IPS-NIHi7 (cell line): ENCODE measurements around the gene ENHO.

Experiments used
- DNase-seq: peaks from one replicate; pipeline ENCODE4 v3.0.0; 2012; ENCODE audit warnings: mixed read lengths; ENCODE audit errors: extremely low spot score

The ENHO gene

DNA sequence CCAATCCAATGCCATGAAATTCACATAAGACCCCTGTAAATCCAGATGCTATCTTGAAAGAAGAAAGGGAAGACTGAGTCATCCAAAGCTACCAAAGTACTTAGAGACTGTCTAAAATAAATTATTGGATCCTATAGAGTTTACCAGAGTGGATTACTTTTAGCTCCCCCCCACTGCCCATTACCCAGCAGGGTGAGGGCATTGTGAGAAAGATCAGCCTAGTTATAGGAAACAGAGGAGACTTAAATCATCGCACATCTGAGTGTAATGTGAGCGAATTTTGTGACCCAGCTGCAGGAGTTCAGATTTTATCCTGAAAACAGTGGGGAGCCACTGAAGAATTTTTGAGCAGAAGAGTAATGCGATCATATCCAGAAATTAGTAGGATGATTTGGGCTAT lies 1.6 kb upstream of the ENHO start:
- no peak for DNase-seq

DNA sequence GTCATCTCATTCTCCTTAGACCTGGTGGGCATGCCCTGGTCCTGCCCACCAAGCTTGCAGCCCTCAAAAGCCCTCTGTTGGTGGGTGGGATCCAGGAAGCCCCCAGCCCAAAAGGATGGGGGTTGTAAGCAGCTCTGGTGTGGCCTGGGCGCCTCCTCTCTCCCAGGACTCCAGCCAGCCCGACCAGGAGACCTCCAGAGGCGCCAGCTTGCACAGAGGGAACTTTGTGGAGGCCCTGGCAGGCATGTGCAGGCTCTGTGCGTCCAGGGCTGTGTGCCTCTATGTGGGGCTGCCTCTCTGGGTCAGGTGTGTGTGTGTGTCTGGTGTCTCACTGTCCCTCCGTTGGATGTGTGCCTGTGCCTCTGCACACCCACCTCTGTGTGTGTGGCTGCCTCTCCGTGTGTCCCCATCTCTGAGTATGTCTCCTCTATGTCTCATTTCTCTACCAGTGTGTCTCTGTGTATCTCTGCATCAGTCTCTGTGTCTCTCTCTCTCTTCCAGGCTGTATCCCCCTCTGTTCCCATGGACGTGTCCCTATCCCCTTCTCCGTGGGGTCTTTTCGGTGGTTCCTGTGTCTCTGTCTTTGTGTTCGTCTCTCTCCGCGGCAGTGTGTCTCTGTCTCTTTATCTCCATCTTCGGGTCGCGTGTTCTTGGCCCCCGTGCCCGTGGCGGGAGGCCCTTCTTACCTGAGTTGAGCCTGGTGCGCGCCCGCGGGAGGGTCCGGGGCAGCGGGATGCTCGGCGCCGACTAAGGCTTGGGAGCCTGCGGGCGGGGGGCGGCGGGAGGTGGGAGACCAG lies 501 bp downstream of the ENHO start:
- DNase-seq, result no peak

DNA sequence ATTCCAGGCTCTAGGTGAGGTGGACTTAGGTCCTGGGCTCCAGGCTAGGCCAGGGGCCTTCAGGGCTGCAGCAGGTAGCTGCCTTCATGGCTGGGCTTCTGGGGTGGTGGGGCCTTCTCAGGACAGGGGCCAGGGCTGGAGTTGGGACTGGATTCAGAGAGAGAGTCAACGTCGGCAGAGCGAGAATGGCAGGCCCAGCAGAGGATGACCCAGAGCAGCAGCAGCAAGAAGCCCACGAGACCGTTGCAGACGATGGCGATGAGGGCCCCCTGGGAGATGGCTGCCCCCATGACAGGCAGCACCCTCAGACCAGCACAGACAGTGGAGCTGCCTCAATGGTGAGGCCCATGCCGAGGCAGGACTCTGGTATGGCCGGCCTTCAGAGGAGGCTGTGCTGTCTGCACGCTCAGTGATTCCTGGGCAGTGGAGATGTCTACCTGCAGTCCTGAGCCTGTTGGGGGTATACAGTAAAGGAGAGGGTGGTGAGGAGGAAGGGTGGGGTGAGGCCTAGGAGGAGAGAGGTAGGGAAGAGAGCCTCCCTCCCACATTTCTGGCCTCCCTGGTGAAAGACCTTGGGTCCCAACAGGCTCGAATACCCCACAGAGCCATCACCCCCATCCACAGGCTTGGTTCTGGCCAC lies 1.3 kb downstream of the ENHO start:
- DNase-seq, result no peak

DNA sequence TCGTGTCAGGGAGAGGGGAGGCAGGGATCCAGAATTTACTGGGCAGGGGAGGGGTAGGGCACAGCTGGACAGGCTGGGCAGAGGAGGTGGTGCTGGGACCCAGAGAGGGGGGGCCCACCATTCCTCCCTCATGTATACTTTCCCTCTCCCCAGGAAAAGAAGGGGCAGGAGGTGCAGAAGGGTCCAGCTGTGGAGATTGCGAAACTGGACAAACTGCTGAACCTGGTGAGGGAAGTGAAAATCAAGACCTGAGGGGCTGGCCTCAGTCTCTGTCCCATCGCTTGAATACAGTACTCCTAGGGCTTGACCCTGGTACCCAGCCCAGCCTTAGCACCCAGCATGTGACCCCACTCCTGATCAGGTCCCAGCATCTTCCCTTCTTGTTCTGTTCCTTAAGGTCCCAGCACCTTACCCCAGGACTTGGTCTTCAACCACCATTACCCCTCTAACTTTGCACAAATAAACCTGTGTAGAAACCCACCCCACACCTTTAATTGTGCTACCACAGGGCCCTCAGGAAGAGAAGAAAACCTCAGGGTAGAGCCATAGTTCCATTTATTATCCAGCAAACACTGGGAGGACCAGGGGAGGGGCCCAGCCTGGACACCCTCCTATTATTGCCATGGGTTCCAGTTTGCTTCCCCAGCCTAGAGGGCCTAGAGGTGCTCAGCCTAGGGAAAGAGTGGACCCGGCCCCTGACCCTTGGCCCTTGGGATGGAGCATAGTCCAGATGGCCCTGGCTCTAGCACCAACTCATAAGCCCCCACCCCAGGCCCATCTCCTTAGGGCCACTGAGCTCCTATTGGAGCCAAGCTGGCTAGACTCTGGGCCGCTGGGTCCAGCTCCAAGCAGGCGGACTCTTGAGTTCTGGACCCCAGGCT lies 2.0 kb downstream of the ENHO start:
- DNase-seq, result no peak

DNA sequence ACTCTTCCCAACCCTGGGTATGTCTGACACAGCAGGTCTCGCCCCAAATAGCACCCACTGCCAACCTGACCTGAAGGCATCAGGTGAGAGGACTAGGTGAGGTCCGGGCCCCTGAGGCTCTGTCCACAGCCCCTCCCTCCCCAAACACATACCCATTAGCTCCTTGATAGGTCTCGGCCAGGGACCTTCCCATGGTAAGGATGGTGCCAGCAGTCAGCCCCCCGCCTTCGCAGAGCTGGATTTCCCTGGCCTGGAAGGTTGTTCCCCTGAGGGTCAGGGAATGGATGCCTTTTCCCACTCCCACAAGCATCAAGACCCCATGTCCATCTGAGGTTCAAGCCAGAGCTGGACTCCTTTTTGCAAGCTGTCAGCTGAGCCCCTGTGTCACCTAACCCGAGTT lies 2.7 kb downstream of the ENHO start:
- DNase-seq, result no peak

DNA sequence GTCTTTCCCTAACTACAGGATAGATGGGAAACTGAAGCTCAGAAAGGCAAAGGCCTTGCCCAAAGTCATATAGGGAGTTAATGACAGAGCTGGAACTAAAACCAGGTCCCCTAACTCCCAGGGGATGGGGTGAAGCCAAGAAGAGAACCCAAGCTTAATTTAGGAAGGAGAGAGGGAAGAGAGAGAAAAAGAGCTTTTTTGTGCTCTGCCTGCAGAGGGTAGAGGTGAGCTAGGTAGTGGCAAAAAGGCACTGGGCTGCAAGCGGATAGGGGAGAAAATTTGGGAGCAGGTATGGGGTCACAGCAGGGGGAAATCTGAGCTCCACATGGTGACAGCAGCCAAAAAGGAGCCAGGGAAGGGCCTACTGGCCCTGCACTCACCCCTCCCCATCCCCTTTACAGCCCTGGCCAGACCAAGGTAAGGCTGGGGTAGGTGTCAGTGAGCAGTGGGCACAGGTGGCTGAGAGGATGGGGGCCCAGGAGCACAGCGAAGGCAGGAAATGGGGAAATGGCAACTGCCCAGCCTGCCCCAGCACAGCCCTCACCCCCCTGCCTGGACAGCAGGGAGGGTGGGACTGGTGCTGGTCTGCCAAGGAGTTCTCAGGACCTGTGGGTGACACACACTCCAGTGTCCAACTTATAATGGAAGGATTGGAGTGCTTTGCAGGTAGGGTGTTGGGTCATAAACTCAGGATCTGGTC lies 3.3 kb downstream of the ENHO start:
- no peak for DNase-seq

DNA sequence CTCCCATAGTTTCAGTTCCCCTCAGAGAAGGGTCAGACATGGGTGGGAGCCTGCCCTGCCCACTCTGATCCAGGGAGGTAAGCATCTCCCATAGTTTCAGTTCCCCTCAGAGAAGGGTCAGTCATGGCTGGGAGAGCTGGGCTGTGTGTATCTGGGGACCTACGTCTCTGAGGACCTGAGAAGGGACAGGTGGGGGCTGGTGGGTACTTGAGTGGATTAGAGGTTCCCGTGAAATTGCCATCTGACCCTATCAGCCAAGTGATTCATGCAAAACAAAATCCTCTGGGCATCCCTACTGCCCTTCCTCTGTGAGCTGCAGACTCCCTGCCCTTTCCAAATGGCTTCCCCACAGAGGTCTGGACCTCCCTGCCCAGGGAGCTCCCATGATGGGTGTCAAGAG lies 3.9 kb downstream of the ENHO start:
- no peak for DNase-seq

DNA sequence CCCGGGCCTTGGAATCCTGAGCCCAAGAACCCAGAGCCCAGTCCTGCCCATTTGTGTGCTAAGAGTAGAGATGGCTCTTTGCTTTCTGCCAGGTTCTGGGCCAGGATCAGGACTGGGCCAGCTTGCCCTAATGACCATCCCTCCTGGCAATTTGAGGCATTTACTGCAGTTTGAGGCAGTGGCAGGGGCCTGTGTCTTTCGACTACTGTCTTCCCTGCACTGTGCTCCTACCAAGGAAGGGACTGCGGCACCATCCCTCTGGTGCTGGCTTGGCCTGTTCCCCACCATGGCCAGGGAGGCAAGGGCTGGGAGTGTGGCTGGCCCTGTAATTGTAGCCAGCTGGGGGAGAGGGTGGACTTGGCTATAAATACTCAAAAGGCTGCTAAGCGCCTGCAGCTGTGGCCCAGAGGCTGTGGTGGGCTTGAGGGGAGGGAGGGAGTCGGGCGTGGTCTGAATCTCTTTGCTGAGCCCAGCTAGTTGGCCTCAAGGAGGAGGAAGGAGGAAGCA lies 4.6 kb downstream of the ENHO start:
- DNase-seq, result no peak

DNA sequence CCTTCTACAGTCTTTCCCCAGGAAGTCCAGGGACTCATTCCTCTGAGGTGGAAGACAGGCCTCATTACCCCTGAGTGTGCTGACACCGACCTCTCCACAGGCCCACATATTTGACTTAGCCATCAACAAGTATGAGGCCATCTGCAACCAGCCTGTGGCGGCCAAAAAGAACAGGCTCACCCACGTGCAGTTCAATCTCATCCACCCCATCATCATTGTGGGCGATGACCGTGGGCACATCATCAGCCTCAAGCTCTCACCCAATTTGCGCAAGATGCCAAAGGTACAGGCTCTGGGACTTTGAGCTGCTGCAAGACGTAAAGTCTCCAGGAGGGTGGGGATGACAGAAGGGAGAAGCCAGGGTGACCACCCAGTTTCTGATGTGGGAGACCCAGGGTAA lies 5.6 kb downstream of the ENHO start:
- no peak for DNase-seq

DNA sequence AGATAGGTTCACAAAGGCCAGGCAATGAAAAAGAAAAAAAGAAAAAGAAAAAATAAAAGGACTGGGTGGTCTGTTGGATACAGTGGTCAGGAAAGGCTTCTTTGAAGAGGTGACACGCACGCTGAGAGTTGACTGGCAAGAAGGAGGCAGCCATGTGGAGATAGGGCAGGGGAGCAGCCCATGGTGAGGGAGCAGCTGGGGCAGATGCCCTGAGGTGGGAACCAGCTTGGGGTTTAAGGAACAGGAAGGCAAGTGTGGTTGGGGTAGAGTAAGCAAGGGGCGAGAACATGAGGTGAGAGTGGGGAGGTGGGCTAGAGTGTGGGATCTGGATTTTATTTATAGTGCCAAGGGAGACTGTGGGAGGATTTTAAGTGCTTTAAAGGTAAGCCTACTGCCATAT lies 6.8 kb downstream of the ENHO start:
- no peak for DNase-seq

DNA sequence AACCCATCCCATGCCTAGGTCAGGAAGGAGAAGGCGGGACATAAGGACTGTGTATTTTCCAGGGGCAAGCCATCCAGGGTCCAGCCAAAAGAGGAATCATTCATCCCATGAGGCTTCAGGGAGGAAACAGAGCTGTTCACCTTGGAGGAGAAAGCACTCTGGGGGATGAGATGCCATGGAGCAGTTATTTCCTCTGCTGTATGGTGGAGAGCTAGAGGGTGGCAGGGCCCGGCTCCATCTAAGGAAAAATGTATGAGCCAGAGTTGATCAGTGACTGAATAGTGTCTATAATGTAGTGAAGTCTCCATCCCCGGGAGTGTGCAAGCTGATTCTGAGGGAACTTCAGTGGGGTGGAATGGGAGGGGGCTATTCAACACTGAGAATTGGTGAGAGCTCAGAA lies 8.0 kb downstream of the ENHO start:
- DNase-seq, result no peak

DNA sequence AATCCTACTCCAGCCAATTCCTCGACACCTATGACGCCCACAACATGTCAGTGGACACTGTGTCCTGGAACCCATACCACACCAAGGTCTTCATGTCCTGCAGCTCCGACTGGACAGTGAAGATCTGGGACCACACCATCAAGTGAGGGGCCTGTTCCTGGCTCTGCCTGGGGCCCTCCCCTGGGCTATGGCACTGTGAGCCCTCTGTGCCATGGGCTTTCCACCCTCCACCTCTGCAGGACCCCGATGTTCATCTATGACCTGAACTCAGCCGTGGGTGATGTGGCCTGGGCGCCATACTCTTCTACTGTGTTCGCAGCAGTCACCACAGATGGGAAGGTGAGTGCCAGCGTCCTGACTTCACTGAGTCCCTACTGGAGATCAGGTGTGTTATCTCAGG lies 8.4 kb downstream of the ENHO start:
- no peak for DNase-seq

DNA sequence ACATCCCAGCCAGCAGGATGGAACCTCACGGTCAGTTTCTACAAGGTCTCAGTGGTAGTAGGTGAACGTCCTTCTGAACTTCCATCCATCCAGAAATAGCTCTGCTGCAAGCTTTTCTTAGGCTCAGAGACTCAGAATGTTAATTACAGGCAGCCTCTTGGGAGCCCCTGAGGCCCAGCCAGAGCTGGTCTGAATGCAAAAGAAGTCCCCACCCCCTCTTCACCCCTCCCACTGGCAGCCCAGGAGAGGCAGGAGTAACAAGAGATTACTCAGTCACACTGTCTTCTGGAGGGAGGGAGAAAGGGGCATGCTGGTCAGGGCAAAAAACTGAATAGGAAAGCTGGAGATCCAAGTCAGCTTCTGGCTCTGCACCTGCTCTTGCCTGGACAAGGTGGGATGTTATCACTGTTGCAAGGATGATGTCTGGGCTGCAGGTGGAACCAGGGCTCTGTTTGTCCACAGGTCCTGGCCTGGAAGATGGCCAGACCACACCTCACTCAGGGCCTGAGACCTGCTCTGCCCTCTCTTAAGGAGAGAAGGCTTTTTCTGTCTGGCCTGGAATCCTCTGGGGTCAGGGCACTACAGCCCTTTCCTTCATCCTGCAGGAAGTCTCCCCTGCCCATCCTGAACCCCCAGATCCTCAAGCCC lies 9.1 kb downstream of the ENHO start:
- peak; percentile 83 for DNase-seq

DNA sequence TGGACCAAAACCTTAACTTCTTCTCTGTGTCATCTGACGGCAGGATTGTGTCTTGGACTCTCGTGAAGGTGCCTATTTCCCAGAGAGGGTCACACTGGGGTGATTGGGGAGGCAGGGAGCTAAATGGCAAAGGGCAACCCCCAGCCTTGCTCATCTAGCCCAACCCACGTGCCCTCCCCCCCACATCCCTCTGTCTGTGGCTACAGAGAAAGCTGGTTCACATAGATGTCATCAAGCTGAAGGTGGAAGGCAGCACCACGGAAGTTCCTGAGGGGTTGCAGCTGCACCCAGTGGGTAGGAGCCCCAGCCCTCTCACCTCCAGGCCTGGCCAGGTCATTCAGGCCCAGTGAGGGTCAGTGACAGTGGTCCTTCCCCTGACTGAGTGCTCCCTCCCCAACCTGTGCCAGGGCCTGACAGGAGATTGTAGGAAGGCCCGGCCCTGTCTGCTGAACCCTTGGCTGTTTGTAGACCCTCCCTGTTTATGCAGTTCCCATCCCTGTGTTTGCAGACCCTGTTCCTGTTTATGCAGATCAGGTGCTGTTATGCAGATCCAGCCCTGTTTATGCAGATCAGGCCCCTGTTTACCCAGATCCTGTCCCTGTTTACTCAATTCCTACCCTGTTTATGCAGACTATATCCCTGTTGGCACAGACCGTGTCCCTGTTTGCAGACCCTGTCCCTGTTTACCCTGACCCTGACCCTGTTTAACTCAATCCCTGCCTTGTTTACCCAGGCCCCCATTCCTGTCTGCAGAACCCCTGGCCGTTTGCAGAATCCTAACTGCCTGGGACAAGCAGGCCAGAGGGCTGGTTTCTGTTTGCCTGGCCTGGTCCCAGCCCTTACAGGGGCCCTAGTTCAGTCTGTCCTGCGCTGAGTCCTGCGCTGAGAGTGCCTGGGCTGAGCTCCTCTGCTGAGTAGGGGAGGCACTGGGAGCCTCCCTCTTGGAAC lies 10.4 kb downstream of the ENHO start:
- peak; percentile 54 for DNase-seq

DNA sequence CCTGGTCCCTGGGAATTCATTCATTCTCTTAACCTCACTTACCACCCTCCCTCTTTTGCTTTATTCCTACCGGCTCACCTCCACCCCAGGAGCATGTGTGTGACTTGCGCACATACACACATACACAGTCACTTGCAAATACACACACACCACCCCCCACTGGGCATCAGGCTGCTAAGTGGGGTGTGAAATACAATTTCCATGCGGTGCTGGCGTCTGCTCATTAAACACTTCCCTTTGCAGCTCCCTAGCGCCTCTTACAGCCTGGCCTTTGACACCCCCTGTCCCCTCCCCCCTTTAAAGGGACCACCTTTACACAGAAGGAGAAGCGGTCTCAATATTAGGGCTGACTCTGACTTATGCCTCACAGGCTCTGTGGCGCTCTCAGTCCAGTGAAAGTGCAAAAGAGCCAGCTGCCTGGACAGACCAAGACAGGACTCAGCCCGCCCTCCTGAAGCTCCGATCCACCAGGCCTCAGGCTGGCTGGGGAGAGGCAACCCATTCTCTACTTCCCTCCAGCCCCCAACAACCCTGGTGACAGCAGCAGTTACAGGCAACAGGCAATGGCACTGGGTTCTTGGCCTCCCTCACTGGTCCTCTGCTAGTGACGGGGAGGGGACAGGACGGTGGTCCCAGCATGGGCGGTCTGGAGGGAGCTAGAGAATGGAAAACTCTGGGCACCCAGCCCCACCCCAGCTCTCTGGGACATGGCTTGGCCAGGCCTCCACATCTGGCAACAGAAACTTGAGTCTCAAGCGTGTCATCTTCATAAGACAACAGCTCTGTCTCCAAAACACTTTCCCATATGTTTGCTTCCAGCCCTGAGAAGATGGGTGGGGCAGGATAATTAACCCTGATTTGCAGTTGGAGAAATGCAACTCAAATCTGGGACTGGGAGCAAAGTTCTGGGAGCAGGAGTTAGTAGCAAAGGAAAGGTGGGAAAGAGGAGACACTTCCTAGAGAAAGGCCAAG lies 12.0 kb downstream of the ENHO start:
- DNase-seq, result no peak

DNA sequence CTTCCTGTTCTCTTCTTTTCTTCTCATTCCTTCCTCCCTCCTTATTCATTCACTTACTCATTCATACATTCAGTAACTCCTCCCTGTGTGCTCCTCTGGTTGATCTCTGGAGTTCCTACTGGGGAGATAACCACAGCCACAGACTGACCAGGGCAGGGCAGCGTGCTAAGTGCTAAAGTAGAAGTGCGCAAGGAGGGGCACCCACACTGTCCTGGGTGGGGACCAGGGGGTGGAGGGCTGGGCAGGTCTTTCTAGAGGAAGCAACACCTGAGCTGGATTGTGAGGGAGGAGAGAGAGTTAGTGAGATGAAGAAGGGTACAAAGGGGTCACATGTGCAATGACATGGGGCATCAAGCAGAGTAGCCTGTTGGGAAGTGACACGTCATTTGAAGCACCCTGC lies 13.8 kb downstream of the ENHO start:
- no peak for DNase-seq

DNA sequence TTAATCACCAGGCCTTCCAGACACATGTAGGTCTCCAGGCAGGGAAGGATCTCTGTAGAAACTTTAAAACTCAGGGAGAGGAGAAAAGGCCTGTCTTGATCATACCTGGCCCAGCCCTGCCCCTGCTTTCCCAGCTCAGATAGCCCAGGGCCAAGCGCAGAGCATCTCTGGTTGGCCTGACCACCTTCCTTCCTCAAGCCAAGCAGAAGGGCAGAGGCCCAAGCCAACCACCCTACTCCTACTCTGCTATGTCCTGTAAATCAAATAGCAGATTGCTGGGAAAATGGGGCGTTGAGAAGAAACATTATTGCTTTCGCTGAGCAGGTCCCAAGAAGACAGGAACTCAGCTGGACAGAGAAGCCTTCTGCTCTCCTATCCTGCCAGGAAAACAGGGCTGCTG lies 14.3 kb downstream of the ENHO start:
- DNase-seq, result no peak

DNA sequence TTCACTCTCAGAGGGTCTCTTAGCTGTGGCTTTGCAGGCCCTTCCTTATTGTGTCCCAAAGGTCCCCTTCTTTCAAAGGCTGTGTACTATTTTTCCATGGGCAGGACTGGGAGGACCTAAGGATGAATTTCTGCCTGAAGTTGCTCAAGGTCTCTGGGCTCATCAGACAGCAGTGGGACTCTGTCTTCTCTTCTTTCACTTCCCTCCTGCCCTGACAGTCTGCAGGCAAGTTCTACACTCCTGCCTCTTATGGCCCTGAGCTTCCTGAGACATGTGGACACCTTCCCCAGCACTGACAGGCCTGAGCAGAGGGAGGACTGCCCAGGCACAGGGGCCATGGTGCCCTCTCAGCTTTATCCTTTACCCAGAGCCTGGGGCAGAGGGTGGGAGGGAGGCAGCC lies 14.8 kb downstream of the ENHO start:
- DNase-seq, result no peak

DNA sequence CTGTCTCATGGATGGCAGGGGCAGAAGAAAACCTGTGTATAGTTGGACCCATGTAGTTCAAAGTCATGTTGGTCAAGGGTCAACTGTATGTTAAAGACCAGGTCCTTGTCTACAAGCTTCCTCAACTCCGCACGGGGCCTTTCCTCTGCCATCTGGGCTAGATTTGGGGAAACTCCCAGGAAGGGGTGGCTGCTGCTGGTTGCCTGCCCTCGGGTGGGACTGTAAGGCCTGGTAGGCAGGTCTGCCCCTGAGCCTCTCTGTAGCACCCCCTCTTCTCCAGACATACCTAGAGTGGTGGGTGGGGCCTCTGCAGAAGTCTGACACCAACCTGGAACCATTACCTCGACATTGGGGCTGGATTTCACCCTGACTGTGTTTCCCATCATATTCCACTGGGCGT lies 15.2 kb downstream of the ENHO start:
- DNase-seq, result no peak
